GM18526 (cell line): ENCODE measurements around the gene ABCA13.

Experiments
- POLR2A ChIP-seq: IDR thresholded peaks from 3 replicates; pipeline ENCODE4 v1.6.1; 2011; ENCODE audit not compliant: insufficient read length; ENCODE audit errors: extremely low read depth

Gene ABCA13

DNA sequence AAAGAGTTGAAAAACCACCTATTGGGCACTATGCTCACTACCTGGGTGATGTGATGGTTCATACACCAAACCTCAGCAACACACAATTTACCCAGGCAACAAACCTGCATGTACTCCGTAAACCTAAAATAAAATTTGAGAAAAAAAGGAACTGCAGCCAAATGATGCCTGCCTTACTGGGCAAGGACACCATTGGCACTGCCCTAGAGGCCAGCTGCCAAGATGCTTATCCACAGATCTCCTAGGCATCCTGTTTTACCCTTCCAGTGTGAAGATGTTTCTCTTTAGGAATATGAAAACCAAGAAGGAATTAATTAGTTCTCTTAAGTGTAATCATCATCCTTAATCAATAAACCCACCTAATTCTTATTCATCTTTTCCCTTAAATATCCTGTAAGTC is 133.4 kb downstream of the ABCA13 start:
- TF ChIP-seq POLR2A = no peak

DNA sequence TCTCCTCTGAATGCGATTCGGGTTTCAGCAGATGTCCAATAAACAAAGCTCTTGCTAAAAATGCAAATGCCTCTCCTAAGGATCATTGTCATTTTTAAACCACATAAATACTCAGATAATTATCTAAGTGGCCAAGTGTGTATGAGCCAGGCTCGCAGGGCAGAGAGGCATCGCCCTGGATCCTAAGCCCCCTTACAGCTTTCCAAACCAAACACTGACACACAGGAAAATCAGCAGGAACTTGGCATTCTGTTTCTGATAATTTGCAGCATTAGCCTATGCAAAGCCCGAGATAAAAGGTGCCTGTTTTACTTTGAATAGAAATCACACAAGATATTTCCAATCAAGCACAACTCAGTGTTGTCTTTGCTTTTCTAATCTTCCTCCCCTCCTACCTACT is 134.4 kb downstream of the ABCA13 start:
- TF ChIP-seq POLR2A = no peak

DNA sequence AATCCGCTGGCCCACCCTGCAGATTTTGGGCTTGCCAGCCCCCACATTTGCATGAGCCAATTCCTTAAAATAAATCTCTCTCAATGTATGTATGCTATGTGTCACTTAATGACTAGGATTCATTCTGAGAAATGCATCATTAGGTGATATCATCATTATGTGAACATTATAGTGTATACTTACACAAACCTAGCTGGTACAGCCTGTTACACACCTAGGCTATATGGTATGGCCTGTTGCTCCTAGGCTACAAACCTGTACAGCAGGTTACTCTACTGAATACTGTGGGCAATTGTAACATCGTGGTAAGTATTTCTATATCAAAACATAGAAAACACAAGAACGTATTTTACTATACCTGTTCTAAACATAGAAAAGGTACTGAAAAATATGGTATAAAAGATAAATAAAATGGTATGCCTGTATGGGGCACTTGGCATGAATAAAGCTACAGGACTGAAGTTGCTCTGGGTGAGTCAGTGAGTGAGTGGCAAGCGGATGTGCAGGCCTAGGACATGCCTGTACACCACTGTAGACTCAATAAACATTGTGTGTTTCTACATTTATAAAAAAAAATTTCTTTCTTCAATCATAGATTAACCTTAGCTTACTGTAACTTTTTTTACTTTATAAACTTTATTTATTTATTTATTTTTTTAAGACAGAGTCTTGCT is 135.9 kb downstream of the ABCA13 start:
- TF ChIP-seq POLR2A = no peak

DNA sequence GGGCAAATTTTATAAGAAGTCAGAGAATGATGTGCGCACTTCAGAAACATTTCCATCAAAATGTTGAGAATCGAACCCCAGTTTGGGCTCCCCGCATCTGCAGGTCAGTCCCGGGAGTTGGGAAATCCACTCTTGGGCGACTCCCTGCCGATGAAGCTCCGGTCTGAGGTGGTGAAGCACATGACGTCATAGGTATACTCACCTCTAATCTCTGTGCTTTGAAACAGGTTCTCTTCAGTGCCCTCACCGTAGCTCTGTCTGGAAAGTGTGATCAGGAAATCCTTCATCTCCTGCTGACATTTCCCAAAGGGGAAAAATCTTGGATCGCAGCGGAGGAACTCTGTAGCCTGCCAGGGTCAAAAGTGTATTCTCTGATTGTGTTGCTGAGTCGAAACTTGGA is 138.5 kb downstream of the ABCA13 start:
- TF ChIP-seq POLR2A = no peak

DNA sequence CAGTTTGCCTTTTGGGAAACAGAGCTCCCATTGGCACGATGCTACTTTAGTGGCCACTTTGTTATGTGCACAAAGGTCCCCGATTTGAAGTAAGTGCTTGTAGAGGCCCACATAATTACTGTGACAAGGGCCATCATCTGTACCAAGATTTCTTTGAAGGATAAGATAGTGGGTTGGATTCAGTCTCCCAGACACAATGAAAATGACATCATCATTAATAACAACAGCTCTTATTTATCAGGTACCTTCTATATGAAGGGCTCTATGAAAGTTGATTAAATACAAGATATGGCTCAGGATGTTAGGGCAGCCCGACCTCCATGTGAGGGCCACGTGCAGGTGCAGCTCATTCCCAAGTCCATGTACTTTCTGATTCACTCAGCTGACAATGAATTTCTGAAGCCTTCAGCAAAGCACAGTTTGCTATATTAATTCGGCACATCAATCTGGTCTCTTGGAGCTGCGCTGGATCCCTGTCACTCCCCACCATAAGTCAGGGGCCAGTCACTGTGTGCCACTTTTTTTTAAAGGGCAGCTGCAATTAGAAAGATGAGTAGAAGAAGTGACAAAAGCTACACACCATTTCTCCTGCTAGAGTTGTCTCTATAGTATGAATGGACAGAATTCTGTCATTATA is 140.3 kb downstream of the ABCA13 start:
- TF ChIP-seq POLR2A = no peak

DNA sequence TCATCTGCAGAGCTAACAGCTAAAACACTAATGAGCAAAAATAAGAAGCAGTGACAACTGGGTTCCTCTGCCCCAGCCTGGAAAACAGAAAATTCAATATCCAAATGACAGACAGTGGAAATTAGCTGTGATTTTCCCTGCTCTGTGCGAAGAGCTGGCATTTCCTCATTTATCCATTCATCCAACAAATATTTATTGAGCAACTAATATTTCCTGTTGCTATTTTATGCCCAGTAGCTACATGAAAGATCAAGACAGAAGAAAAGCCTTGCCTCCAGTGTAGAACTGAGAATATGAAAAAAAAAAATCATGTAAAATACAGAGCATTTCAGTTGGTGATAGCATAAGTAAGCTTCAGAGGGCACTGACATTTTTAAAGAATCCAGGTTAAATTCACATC is 140.9 kb downstream of the ABCA13 start:
- TF ChIP-seq POLR2A = no peak

DNA sequence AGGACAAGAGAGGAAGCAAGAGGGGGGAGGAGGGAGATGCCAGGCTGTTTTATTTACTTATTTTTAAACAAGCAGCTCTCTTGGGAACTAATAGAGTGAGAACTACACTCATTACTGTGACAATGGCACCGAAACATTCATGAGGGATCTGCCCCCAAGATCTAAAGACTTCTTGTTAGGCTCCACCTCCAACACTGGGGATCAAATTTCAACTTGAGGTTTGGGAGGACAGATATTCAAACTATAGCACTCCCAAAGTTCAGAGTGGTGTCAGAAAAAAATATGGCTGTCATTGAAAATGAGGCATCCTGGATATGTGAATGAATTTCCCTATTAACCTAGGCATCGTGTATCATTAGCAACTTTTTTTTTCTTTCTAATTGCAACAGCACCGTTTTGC is 145.5 kb downstream of the ABCA13 start:
- TF ChIP-seq POLR2A = no peak

DNA sequence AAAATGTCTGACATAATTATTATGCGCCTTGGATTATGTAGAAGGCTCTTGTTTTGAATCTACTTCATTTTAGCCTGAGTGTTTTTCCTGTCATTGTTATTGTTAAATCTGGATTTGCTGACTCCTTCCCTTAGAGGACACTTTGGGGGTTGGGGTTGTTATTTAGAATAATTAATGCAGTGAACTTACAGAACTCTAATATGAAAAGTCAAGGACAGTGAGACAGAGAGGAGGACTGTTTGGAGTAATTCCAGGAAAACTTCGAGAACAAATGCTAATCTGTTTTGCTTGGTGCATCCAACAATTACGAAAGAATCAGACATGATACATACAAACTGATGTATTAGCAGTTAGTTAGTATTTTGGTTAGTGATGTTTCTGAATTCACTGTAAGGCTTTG is 146.1 kb downstream of the ABCA13 start:
- TF ChIP-seq POLR2A = no peak

DNA sequence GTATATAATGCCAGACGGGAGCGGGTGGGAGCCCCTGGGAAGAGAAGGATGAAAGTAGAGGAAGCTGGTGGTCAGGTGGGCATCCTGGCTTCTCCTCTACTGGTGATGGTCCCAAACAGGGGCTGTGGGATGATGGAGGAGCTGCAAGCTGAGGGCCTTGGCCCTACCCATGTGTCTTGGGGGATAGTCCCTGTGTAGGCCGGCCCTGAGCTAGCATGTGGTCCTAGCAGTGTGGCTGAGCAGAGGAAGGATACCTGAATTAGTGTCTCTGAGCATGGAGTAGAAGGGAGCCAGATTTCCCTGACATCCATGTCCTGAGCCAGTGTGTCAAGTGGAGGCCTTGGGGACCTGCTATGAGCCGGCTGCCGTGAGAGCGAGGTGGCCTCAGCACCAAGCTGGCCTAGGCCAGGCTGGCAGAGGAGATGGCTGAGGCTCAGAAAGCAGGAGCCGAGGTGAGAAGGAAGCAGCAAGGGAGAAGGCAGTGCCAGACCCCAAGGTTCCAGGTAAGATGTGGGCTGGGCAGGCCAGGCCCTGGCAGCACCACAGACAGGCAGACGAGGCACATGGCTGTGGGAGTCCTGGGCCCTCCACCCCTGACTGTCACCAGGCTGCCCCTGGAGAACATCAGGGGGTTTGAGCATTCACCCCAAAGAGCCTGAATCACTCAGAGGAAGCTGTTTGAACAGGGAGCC is 150.2 kb downstream of the ABCA13 start:
- no peak for TF ChIP-seq POLR2A

DNA sequence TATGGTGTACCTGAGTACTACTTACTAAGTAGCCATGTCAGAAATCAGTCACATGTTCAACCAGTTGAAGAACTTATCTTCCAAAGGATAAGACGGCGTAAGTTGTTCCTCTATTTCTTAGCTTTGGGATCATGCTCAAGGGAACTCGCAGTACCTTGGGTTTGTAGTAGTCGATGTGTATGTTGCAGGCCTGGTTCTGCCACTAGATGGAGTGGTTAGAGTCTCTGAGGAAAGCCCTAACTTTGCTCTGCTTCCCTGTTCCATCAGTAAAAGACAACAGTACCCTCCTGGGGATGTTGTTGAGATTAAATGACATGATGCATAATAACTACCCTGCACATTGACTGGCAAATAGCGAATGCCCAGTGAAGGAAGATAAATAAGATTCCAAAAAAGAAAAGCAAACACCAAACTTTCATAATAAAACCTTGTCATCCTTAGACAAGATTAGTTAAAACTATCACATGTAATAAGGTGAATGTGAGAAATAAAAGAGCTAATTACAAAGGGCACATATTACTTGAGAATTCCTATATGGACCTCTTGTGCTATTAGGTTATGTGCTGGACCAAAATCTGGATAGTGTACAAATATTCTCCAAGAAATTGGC is 165.9 kb downstream of the ABCA13 start:
- TF ChIP-seq POLR2A = no peak

DNA sequence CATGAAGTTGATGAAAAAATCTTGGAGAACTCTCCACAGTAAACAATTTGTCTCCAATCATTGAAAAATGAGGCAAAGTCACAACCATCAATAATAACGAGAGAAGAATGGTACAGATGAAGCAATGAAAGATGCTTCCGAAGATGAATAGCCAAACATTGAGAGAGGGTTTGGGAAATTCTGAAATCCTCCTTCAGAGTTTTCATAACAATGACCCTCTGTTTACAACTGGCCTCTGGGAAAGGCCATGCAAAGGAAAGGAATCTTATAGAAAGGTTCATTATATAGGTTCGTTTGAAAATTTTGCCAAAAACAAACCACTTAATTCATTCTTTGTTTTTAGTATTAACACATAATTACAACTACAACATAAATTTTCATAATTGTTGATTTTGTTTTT is 166.5 kb downstream of the ABCA13 start:
- TF ChIP-seq POLR2A = no peak

DNA sequence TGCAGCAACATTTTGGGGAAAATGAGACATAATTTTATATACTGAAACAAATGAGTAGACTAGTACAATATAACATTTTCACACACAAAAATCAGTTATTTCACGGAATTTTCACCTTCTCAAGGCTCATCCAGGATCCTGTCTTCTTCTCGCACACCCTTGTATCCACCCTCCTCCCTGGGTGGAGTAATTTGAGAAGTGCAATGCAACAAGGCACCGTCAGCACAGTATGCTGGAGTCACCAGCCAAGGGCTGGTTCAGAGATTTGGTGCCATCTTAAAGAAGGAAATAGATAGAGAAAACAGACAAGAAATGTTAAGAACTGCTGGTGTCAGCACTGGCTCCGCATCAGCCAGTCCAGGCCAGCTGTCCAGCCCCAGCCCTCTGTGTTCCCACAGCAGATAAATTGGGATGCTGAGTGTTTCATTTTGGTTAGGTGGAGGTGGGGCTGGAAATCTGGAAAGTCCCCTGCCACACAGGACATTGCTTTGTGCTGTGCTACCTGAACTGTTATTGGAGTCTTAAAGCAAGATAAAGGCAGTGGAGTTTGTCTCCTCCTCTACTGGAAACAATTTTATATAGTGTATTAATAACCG is 176.1 kb downstream of the ABCA13 start:
- no peak for TF ChIP-seq POLR2A

DNA sequence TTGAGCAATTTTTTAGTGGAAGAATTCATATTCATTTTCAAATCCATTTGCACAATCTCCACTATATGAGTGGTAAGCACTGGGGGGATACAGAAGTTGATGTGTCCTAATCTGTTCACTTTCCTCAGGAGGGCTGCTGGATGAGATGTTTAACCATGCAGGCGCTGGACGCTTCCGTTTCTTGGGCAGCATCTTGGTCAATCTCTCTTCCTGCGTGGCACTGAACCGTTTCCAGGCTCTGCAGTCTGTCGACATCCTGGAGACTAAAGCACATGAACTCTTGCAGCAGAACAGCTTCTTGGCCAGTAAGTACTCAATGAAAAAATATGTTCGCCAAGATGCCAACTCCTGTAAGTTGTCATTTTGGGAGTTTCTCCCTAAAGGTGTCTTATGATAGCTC is 179.3 kb downstream of the ABCA13 start:
- no peak for TF ChIP-seq POLR2A

DNA sequence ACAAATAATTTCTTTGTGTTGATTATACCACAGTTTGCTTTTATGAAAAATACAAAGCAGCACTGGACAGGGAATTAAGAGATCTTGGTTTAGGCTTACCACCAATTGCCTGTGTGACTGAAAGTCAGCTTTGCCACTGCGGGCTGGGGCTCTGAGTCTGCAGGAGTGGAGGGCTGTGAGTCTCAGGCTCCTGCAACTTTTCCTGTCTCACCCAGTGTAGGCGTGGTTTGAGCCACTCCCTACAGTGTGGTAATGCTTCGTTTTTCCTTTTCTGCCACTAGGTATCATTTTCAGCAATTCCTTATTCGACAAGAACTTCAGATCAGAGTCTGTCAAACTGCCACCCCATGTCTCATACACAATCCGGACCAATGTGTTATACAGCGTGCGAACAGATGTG is 180.6 kb downstream of the ABCA13 start:
- TF ChIP-seq POLR2A = no peak

DNA sequence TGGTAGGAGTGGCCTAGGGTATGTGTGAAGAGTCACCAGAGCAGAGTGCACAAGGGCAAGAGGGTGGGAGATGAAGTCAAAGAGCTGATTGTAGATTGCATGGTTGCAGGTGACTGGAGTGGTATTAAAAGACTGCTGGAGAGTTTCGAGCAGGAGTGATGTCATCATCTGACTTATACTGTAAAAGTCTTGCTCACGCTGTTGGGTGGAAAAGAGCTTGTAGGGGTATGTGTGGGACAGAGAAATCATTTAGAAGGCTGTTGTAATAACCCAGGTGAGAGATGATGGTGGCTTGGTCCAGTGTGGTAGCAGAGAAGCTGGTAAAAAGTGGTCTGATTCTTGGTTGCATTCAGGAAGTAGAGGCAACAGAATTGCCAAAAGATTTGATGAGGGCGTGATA is 184.1 kb downstream of the ABCA13 start:
- TF ChIP-seq POLR2A = no peak

DNA sequence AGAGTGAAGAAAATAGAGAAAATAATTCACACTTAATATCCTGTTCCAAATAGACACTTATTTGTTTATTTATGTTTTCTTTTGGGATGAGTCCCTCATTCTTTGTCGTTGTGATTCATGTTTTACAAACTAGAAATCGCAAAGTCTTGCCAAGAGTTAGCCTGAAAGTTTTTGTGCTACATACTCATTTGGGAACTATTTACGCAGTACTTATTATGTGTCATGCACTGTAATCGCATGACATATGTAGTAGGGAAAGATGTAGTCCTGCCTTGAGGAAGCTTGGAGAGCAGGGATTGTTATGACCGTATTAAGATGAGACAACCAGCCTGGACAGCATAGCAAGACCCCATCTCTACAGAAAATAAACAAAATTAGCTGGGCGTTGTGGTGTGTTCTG is 189.3 kb downstream of the ABCA13 start:
- TF ChIP-seq POLR2A = no peak
